Panc1 (cell line): ENCODE results near the gene ANKRD10. TPM values are rescaled to one million over a fixed set of nuclear protein-coding genes. Genes with fewer than 3 reads are reported as not detected.

ENCODE experiments used
- ATAC-seq: fragments of 200-7000 bp; cut with Tn5 transposase; 2 replicates; pipeline ENCODE4 v1.9.1; 2020; ENCODE audit warnings: mild to moderate bottlenecking, moderate library complexity
- BruUV-seq: library from RNA; stranded (reverse); fragments of 400-500 nt; replicated peaks from 2 replicates; lab custom pipeline; 2021; lab: Mats Ljungman, UMichigan
- CTCF ChIA-PET: fragments of 300-600 bp; sonication (Branson Sonifier 250); formaldehyde crosslinking; loops from one replicate; lab custom pipeline; 2022; ENCODE audit warnings: antibody characterized with exemption; lab: Charles Lee
- POLR2A ChIA-PET: fragments of 300-600 bp; sonication (Branson Sonifier 250); formaldehyde crosslinking; loops from one replicate; lab custom pipeline; 2022; ENCODE audit warnings: antibody characterized with exemption; lab: Charles Lee
- DNase-seq: peaks from one replicate; pipeline ENCODE4 v3.0.0-alpha.2; 2010; ENCODE audit warnings: low read depth, low spot score
- H3K27ac ChIP-seq: 2 replicates; pipeline ENCODE4 v1.5.1; 2011; ENCODE audit warnings: mild to moderate bottlenecking, low read length, inconsistent platforms
- H3K27me3 ChIP-seq: fragments of 200-500 bp; sonication (Bioruptor generic); 2 replicates; pipeline ENCODE4 v1.6.0; 2014; ENCODE audit warnings: low read length, inconsistent platforms; ENCODE audit not compliant: control insufficient read depth, insufficient read depth
- H3K36me3 ChIP-seq: fragments of 200-500 bp; sonication (Bioruptor generic); 2 replicates; pipeline ENCODE4 v1.5.1; 2014; ENCODE audit warnings: inconsistent platforms, mild to moderate bottlenecking, low read length, moderate library complexity; ENCODE audit not compliant: control insufficient read depth, insufficient read depth
- H3K4me1 ChIP-seq: 2 replicates; pipeline ENCODE4 v1.5.1; 2011; ENCODE audit warnings: inconsistent platforms, mild to moderate bottlenecking, low read length, moderate library complexity; ENCODE audit not compliant: control insufficient read depth, insufficient read depth
- H3K4me3 ChIP-seq, 2 experiments: 2 replicates each; pipeline ENCODE4 v1.5.1; 2011 to 2012; ENCODE audit warnings: low read depth in 2 of 2, low read length in 2 of 2, mild to moderate bottlenecking in 2 of 2, inconsistent platforms in 1 of 2, moderate library complexity in 1 of 2
- H3K9me3 ChIP-seq: fragments of 200-500 bp; sonication (Bioruptor generic); 2 replicates; pipeline ENCODE4 v1.5.1; 2014; ENCODE audit warnings: low read depth, mild to moderate bottlenecking, inconsistent platforms, low read length, moderate library complexity; ENCODE audit not compliant: control insufficient read depth, insufficient read depth
- CTCF ChIP-seq: fragments of 450-650 bp; IDR thresholded peaks from 2 replicates; pipeline ENCODE4 v1.5.1; 2017; ENCODE audit warnings: mild to moderate bottlenecking
- POLR2AphosphoS5 ChIP-seq: IDR thresholded peaks from 2 replicates; pipeline ENCODE4 v1.6.1; 2012; ENCODE audit warnings: mild to moderate bottlenecking, low read depth, low read length, moderate library complexity
- REST ChIP-seq, 2 experiments: IDR thresholded peaks; 2 replicates each; pipeline ENCODE4 v1.6.1; 2011 to 2012; ENCODE audit warnings: low read depth in 2 of 2, control low read depth in 1 of 2, low read length in 1 of 2, mild to moderate bottlenecking in 1 of 2, moderate library complexity in 1 of 2; ENCODE audit not compliant: insufficient read depth in 1 of 2
- SIN3A ChIP-seq: IDR thresholded peaks from 2 replicates; pipeline ENCODE4 v1.6.1; 2012; ENCODE audit warnings: low read depth, mild to moderate bottlenecking, low read length, moderate library complexity, borderline replicate concordance; ENCODE audit not compliant: insufficient read depth
- TCF7L2 ChIP-seq: IDR thresholded peaks from 2 replicates; pipeline ENCODE4 v1.6.1; 2011; ENCODE audit warnings: mild to moderate bottlenecking, low read depth, low read length, inconsistent platforms
- in situ Hi-C: cut with HindIII; loops from 2 replicates; pipeline ENCODE4 v1.10.0; 2016; ENCODE audit warnings: low sequenced_read_pairs, low pct_unique_long_range_greater_than_20kb
- intact Hi-C: fragments of 100-400 bp; cut with micrococcal nuclease; formaldehyde crosslinking; loops from one replicate; pipeline ENCODE4 v1.10.0; 2022; ENCODE audit not compliant: unreplicated experiment
- total RNA-seq: library from RNA; stranded (reverse); gene quantifications from one replicate; pipeline ENCODE4 v1.2.1, GENCODE V29; 2021; ENCODE audit not compliant: unreplicated experiment

Gene ANKRD10
- total RNA-seq, 1 experiment from 2014 or later: 76.8 TPM

DNA sequence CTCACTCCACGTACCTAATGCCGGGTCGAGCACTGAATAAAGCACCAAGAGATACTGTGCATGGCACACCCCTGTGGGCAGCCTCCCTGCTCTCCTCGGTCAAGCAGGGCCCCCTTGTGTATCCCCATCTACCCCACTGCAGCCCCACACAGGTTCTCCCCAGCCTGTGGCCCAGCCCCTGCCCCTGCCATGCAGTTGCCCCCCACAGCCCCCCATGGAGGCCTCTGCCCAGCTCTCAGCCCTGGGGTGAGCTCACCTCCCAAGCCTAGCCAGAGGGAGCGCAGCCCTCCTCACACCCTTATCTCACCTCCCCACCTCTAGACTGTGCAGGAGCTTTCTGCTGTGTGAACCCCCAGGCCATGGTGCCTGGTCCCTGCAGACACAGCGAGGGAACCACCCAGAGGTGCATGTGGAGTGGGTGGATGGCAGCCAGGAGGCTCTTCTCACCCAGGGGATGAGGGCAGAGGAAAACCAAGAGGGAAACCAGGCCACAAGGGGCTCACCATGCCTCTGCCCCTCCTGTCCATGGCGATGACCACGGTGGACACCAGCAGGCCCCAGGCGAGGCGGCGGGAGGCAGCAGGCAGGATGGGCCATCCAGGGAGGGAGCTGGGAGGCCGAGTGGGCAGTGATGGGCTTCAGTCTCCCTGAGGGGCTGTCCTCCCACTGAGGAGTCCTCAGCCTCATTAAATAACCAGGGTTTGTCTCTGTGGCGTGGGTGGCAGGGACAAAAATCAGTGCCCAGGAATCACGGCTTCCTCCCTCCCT lies 83.2 kb downstream of the ANKRD10 start:
- Histone ChIP-seq H3K27me3 (no peaks in the 10 kb centered on the region), H3K27ac (no peak overlapping the region), H3K4me3 (no peak overlapping the region), H3K4me1 (no peaks in the 10 kb centered on the region), H3K9me3 (no peaks in the 10 kb centered on the region), H3K36me3 (no peaks in the 10 kb centered on the region)
- CTCF ChIA-PET: no interaction called here
- BruUV-seq: no TSS peak
- POLR2A ChIA-PET: no interaction called here
- intact Hi-C loops: loop anchor here (2.0 kb wide), 1 partner anchor 71 kb away; no protein-coding TSS in a partner anchor
- DNase-seq: no peak
- in situ Hi-C loops: no loop called here
- ATAC-seq: no peak
- TF ChIP-seq POLR2AphosphoS5 (no peak), TCF7L2 (no peak), SIN3A (no peak), REST (IDR thresholded peaks at IDR 0.05; ENCODE audit: insufficient read depth in 1 of 2, low read depth in 2 of 2, low read length in 1 of 2) (no peak), CTCF (no peak)

GRCh38 chr13:110830800-110831371 lies 84.0 kb downstream of the ANKRD10 start:
- H3K4me1 ChIP-seq: no peaks in the 10 kb centered on the region
- H3K36me3 ChIP-seq: no peaks in the 10 kb centered on the region
- TF ChIP-seq REST (IDR thresholded peaks at IDR 0.05; ENCODE audit: insufficient read depth in 1 of 2, low read depth in 2 of 2, low read length in 1 of 2): no peak
- TF ChIP-seq SIN3A: no peak
- no peak for TF ChIP-seq TCF7L2
- TF ChIP-seq CTCF: no peak
- no peak for TF ChIP-seq POLR2AphosphoS5
- ATAC-seq: no peak
- no peak for DNase-seq
- no peaks in the 10 kb centered on the region for H3K27me3 ChIP-seq
- ChIA-PET POLR2A (no interaction called here), CTCF (no interaction called here)
- intact Hi-C loops (no loop called here), in situ Hi-C loops (no loop called here)
- no TSS peak for BruUV-seq
- H3K4me3 ChIP-seq: no peak overlapping the region
- H3K27ac ChIP-seq: no peak overlapping the region
- no peaks in the 10 kb centered on the region for H3K9me3 ChIP-seq
